ENCODE measurements around the gene AP3S2. TPM values are rescaled to one million over a fixed set of nuclear protein-coding genes. Genes with fewer than 3 reads are reported as not detected.

Gene AP3S2
- total and polyA plus RNA-seq, 2 of the 8 experiments (the other 6 are each of a cell fraction or from before 2014, with no cell fraction given): 19.2 to 45.4 TPM

DNA sequence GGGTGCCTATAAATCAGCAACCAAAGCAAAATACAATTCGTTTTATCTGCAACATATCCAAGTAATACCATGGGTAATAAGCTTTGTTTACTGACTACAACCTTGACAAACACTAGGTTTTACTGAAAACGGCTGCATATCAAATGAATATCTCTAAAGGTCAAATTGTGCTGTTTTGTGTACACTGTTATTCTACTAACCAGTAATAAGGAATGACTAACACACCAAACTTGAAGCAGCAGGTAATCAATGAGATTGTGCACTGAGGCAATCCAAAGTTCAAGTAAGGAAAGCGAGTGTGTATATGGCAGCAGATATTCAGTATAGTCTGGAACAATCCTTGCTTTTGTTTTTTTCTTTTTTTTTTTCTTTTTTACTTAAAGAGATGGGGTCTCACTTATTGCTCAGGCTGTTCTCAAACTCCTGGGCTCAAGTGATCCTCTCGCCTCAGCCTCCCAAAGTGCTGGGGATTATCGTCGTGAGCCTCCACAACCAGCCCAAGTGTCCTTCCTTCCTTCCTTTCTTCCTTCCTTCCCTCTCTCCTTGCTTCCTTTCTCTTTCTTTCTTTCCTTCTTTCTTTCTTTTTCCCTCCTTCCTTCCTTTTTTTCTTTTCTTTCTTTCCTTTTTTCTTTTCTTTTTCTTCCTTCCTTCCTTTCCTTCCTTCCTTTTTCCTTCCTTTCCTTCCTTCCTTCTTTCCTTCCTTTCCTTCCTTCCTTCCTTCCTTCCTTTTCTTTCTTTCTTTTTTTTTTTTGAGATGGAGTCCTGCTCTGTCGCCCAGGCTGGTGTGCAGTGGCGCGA is 34.9 kb downstream of the AP3S2 start:
- 85% methylated on average over 9 of the region's 9 CpGs; no CpG with 5 or more reads in 1 of the 2 experiments for WGBS, 2 experiments (ENCODE audit: extremely low coverage in 1 of 2, insufficient coverage in 1 of 2, insufficient read length in 1 of 2, insufficient replicate concordance in 2 of 2, low coverage in 1 of 2, low lambda C conversion rate in 2 of 2, missing lambda C conversion rate in 1 of 2)
- FAIRE-seq: no peak
- H3K79me1 ChIP-seq (ENCODE audit: low read depth, low read length): no peaks in the 10 kb centered on the region

More for the DNA sequence above, 34.9 kb downstream of the AP3S2 start:
- H3K9ac ChIP-seq (replicated peaks in 1 of 4; ENCODE audit: extremely low read depth in 1 of 4, low read depth in 3 of 4, low read length in 3 of 4): no peak overlapping the region
- H2BK120ac ChIP-seq (replicated peaks; ENCODE audit: low read depth, low read length): no peak overlapping the region
- H3K4me2 ChIP-seq (ENCODE audit: insufficient read depth in 1 of 2, low read depth in 2 of 2, low read length in 2 of 2): no peak overlapping the region
- H3K18ac ChIP-seq (ENCODE audit: extremely low read depth, low read length): no peak overlapping the region
- H2AK5ac ChIP-seq (ENCODE audit: low read depth, low read length): no peak overlapping the region
- H3K27me3 ChIP-seq (replicated peaks in 1 of 4; ENCODE audit: control insufficient read depth in 3 of 4, extremely low read depth in 1 of 4, insufficient read depth in 3 of 4, low read length in 3 of 4): no peaks in the 10 kb centered on the region
- TF ChIP-seq CEBPB (IDR thresholded peaks at IDR 0.05; ENCODE audit: low read depth, low read length) (no peak), SP1 (IDR thresholded peaks at IDR 0.05; ENCODE audit: low read depth, low read length) (no peak), CHD1 (IDR thresholded peaks at IDR 0.05; ENCODE audit: low read depth, low read length) (no peak), EP300 (IDR thresholded peaks at IDR 0.05; ENCODE audit: borderline replicate concordance in 1 of 2, low read depth in 2 of 2, low read length in 2 of 2) (no peak), SIRT6 (IDR thresholded peaks at IDR 0.05; ENCODE audit: low read length) (no peak)
- H3K4ac ChIP-seq (replicated peaks; ENCODE audit: insufficient read length, low read depth, low read length): no peak overlapping the region
- no peak overlapping the region for H2AFZ ChIP-seq (ENCODE audit: low read length)
- no peak overlapping the region for H2BK5ac ChIP-seq (ENCODE audit: low read depth, low read length)
- no peak overlapping the region for H3K56ac ChIP-seq (replicated peaks; ENCODE audit: insufficient read length, low read depth, low read length)
- no peak overlapping the region for H4K91ac ChIP-seq (replicated peaks; ENCODE audit: insufficient read length, low read length)
- no peaks in the 10 kb centered on the region for H3K9me3 ChIP-seq (ENCODE audit: insufficient read depth in 2 of 2, low read depth in 1 of 2, low read length in 1 of 2)
- no peak overlapping the region for H4K8ac ChIP-seq (ENCODE audit: extremely low read depth, insufficient read depth, low read length)
- no peaks in the 10 kb centered on the region for H3K4me1 ChIP-seq (replicated peaks in 1 of 4; ENCODE audit: control insufficient read depth in 3 of 4, insufficient read depth in 4 of 4, low read length in 3 of 4)
- no peak overlapping the region for H3K23ac ChIP-seq (ENCODE audit: insufficient read length)
- no peak overlapping the region for H3K27ac ChIP-seq (ENCODE audit: low read depth, low read length)
- no peak overlapping the region for H3K4me3 ChIP-seq (ENCODE audit: extremely low read depth in 1 of 4, insufficient read depth in 2 of 4, low read depth in 3 of 4, low read length in 4 of 4)
- DNase-seq (ENCODE audit: low read depth in 1 of 2, low spot score in 2 of 2): no peak
- no peaks in the 10 kb centered on the region for H4K20me1 ChIP-seq (replicated peaks in 1 of 2; ENCODE audit: control insufficient read depth in 1 of 2, insufficient read depth in 2 of 2, low read length in 2 of 2)
- no peak overlapping the region for H2BK20ac ChIP-seq (ENCODE audit: low read length)
- H2BK12ac ChIP-seq (ENCODE audit: low read depth, low read length): no peak overlapping the region
- H3K36me3 ChIP-seq (ENCODE audit: control insufficient read depth in 2 of 4, insufficient read depth in 4 of 4, low read length in 3 of 4): peaks cover 0 to 17% (median 8%) of the 10 kb centered on the region in 4 experiments; a peak in 4 of 8 replicates
- no peaks in the 10 kb centered on the region for H3K23me2 ChIP-seq (ENCODE audit: low read depth, low read length)
- H3K79me2 ChIP-seq (ENCODE audit: control insufficient read depth in 1 of 2, insufficient read depth in 2 of 2, low read length in 2 of 2): no peaks in the 10 kb centered on the region
- no peak overlapping the region for H3K14ac ChIP-seq (ENCODE audit: insufficient read length)
- H2BK15ac ChIP-seq (ENCODE audit: low read length): no peak overlapping the region
- POLR2A ChIA-PET (ENCODE audit: partially characterized antibody): no interaction called here
- CTCF ChIA-PET (ENCODE audit: partially characterized antibody): interaction anchor here (4.2 kb wide), 1 partner anchor 17 kb away, joined by 24 read pairs; no protein-coding TSS in a partner anchor
- no peak overlapping the region for H4K5ac ChIP-seq (ENCODE audit: insufficient read length, low read depth, low read length)
